ENCODE results near the gene OSGIN1.

The OSGIN1 gene

DNA sequence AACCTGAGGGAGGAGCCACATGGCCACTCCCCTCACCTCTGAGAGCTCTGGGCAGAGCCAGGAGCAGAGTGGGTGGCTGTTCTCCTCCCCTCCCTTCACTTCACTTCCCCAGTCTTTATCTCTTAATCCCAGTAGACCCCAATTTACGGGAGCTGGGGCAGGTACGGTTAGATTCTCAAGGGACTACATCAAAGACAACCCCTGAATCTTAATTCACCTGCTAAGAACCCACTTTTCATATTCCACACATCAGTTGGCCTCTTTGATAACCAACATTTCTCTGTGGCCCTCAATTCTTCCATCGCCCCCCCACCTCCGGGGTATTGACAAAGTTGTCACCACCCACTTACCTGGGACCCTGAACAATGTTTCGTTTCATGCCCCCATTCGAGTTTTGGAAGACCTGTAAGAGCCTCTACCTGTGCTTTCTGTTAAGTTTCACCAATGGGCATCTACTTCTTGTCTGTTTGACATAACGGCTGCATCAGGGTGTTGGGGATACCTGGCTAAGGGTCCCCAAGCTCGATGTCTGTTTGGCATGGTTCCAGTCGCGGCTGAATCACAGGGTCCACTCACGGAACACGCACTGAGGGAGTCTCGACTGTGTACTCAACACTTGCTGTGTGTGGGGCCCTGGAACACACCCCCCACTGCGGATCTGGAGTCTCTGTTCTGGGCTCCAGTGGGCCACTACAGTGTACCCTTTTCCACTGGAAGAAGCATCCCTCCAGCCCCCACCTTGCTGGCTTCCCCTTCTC, 61.7 kb downstream of the OSGIN1 start:
- no peaks in the 10 kb centered on the region for H4K20me1 ChIP-seq (ENCODE audit: control insufficient read depth, insufficient read depth, low read depth, low read length)
- no peaks in the 10 kb centered on the region for H3K79me2 ChIP-seq (ENCODE audit: control insufficient read depth, low read length)
- H3K9me2 ChIP-seq (replicated peaks; ENCODE audit: control insufficient read depth, low read length): no peaks in the 10 kb centered on the region
- no peaks in the 10 kb centered on the region for H3F3A ChIP-seq (ENCODE audit: control insufficient read depth, insufficient read depth)
- H3K9me3 ChIP-seq (ENCODE audit: control insufficient read depth, insufficient read depth, low read length): peaks cover 28% of the 10 kb centered on the region; the same call in 1 of the 2 replicates
- H3K27me3 ChIP-seq (ENCODE audit: control insufficient read depth, low read length): no peaks in the 10 kb centered on the region
- H3K4me3 ChIP-seq (ENCODE audit: low read length): peak overlapping the region; percentile 19; the same call in 1 of the 2 replicates
- H3K4me1 ChIP-seq (ENCODE audit: control insufficient read depth, low read length): peaks cover 7% of the 10 kb centered on the region
- TF ChIP-seq EZH2phosphoT487 (IDR thresholded peaks at IDR 0.05; ENCODE audit: borderline replicate concordance, low read length): no peak
- TF ChIP-seq, protein P1, sequence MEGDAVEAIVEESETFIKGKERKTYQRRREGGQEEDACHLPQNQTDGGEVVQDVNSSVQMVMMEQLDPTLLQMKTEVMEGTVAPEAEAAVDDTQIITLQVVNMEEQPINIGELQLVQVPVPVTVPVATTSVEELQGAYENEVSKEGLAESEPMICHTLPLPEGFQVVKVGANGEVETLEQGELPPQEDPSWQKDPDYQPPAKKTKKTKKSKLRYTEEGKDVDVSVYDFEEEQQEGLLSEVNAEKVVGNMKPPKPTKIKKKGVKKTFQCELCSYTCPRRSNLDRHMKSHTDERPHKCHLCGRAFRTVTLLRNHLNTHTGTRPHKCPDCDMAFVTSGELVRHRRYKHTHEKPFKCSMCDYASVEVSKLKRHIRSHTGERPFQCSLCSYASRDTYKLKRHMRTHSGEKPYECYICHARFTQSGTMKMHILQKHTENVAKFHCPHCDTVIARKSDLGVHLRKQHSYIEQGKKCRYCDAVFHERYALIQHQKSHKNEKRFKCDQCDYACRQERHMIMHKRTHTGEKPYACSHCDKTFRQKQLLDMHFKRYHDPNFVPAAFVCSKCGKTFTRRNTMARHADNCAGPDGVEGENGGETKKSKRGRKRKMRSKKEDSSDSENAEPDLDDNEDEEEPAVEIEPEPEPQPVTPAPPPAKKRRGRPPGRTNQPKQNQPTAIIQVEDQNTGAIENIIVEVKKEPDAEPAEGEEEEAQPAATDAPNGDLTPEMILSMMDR (IDR thresholded peaks at IDR 0.05; ENCODE audit: low read depth, low read length, poor library complexity, severe bottlenecking): no peak
- peak overlapping the region; percentile 37 for H3K4me2 ChIP-seq (ENCODE audit: low read length)
- H3K36me3 ChIP-seq (ENCODE audit: control insufficient read depth, low read length): no peaks in the 10 kb centered on the region
- H3K27ac ChIP-seq (ENCODE audit: low read depth, low read length): no peak overlapping the region

DNA sequence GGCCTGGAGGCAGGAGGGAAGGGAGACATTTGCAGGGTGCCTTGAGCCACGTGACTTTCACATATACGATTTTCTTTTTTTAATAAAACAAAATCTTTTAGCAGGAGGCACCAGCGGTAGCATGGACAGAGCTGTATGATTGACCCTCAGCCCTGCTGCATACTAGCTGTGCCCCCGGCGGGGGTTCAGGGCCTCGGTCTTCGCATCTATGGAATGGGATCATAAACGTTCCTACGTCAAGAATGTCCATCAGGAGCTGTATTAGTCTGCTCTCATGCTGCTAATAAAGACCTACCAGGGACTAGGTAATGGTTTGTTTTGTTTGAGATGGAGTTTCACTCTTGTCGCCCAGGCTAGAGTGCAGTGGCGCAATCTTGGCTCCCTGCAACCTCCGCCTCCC, 62.4 kb downstream of the OSGIN1 start:
- H3K4me1 ChIP-seq (ENCODE audit: control insufficient read depth, low read length): peaks cover 7% of the 10 kb centered on the region
- no peaks in the 10 kb centered on the region for H3F3A ChIP-seq (ENCODE audit: control insufficient read depth, insufficient read depth)
- H3K9me2 ChIP-seq (replicated peaks; ENCODE audit: control insufficient read depth, low read length): no peaks in the 10 kb centered on the region
- peaks cover 35% of the 10 kb centered on the region; the same call in 1 of the 2 replicates for H3K9me3 ChIP-seq (ENCODE audit: control insufficient read depth, insufficient read depth, low read length)
- no peak overlapping the region for H3K4me3 ChIP-seq (ENCODE audit: low read length)
- no peaks in the 10 kb centered on the region for H3K36me3 ChIP-seq (ENCODE audit: control insufficient read depth, low read length)
- H4K20me1 ChIP-seq (ENCODE audit: control insufficient read depth, insufficient read depth, low read depth, low read length): no peaks in the 10 kb centered on the region
- H3K4me2 ChIP-seq (ENCODE audit: low read length): no peak overlapping the region
- H3K27ac ChIP-seq (ENCODE audit: low read depth, low read length): no peak overlapping the region
- H3K79me2 ChIP-seq (ENCODE audit: control insufficient read depth, low read length): no peaks in the 10 kb centered on the region
- TF ChIP-seq, protein P1 (IDR thresholded peaks at IDR 0.05; ENCODE audit: low read depth, low read length, poor library complexity, severe bottlenecking): no peak
- no peak for TF ChIP-seq EZH2phosphoT487 (IDR thresholded peaks at IDR 0.05; ENCODE audit: borderline replicate concordance, low read length)
- H3K27me3 ChIP-seq (ENCODE audit: control insufficient read depth, low read length): no peaks in the 10 kb centered on the region
